NCI-H526 (cell line): ENCODE data around the gene LRRC4C.
"Not testable (repeated sequence)": the region's sequence is repeated elsewhere in the genome, so short reads cannot be mapped to it uniquely, and the experiment has no call there.

Experiments
- DNase-seq, 2 experiments: peaks; one replicate each; lab custom pipeline; 2025; lab: John Stamatoyannopoulos, UW

LRRC4C gene

GRCh38 chr11:40688369-40688768 is 771.1 kb downstream of the LRRC4C start:
- no peak for DNase-seq

DNA sequence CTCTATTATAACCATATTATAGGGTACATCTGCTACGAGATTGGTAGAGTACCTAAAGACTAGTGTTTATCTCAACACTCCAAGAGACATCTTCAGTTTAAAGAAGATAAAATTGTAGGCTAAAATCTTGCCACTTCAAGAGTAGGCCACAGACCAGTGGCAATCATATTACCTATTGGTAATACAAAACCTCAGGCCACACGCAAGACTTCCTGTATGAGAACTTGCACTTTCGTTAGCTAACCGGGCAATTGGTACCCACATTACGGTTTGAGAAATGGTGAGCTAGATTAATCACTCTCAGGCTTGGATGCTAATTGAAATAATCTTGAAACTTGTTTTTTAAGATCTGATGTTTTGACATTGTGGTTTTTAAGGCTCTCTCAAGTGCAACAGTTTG is 772.7 kb downstream of the LRRC4C start:
- no peak for DNase-seq

DNA sequence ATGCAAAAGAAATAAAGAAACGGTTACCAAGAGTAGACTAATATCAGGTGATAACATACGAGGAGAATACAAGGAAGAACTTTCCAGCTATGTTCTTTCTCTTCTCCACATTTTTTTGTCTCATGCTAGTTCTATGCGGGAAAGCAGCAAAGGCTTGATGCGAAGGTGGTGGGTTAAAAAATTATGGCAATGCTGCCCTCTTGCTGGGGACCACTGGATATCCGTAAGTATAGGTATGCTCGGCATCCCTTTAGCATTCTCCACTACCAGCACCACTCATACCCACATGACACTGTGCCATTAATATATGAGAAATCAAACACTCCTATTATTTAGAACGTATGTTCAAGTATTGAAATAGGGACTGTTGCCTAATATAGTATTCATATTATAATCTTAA is 776.4 kb downstream of the LRRC4C start:
- peak in 1 of 2 experiments; percentile 10 for DNase-seq

DNA sequence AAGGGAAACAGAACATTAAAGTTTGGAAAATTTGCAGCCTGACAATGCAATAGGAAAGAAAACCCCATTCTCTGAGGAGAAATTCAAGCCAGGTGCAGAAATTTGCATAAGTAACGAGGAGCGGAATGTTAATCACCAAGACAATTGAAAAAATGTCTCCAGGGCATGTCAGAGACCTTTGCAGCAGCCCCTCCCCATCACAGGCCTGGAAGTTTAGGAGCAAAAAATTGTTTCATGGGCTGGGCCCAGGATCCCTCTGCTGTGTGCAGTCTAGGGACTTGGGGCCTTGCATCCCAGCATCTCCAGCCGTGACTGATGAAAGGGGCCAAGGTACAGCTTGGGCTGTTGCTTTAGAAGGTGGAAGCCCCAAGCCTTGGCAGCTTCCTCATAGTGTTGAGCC is 780.2 kb downstream of the LRRC4C start:
- DNase-seq, result no peak

- DNase-seq, result no peak
These were observed 812.2 kb downstream of the LRRC4C start for GRCh38 chr11:40647295-40647694.

- DNase-seq, result no peak
These were observed 817.2 kb downstream of the LRRC4C start for GRCh38 chr11:40642284-40642683.

DNA sequence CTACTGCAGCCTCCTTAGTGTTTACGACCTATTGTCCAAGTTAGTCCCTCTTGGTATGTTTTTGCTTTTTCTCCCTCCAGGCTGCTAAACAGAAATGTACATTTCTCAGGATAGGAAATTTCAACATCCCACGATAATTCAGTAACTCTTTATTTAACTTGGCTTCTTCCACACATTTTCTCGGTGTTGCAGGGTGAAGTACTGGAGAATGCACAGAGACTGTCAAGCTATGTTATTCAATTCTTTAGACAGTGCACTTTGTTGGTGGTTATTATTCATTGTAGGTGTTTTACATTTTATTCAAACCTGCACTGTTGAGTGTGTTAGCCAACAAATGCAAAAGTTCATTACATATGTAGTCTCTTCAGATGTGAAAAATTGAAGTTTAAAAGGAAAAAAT is 839.8 kb downstream of the LRRC4C start:
- no peak for DNase-seq

GRCh38 chr11:40606800-40607199 is 852.7 kb downstream of the LRRC4C start:
- DNase-seq, result no peak

DNA sequence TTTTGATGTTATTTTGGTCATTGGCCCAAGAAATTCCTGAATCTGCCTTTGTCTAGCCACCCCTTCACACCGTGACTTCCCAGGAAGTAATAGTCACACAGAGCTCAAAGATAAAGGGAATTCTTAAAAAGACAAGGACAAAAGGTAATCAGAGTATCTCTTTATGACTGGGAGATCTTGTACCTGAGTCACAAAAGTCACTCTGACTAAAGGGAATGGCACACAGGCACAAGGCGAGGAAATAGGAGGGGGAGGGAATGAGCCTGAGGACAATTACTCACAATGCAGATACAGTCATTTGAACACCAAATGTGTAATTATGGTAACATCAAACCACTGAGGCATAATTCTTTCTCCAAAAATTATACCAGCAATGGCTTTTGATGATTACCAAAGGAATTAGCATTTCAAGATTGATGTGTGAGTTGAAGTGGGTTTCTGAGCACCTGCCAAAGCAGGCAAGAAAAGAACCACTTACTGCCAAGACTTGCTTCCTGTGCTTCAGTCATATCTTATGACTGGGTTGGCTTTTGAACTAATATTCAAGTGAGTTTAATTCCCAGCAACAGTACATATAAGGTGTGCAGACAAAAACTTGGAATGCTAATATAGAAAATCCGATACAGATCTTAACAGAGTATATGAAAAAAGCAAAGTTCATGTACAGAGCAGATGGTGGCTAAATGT is 856.4 kb downstream of the LRRC4C start:
- no peak for DNase-seq

DNA sequence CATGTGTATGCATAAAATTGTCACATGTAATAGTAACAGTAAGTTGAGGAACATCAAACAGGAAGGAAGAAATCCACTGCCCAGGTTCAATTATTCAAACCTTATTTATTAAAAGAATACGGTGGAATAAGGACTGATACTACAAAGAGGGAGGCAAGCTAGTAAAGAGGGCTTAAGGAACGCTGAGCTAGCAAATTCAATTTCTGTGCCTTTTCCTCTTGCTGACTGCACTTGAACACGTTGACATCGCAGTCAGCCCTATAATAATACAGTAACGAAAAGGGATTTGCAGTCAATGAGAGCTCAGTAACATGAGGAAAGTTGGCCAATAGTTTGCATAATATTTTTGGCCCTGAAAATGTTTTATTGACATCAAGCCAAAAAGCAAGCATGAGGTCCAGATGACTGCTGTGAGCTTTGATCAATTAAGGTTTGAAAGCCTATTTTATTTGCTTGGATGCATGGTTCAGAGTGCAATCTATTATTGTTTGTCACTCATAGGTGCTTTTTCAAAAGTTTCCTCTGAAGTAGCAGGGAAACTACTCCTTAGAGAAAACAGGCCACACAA is 861.8 kb downstream of the LRRC4C start:
- no peak for DNase-seq

GRCh38 chr11:40573254-40573891 is 886.1 kb downstream of the LRRC4C start:
- no peak for DNase-seq

- DNase-seq, result no peak
These were observed 889.4 kb downstream of the LRRC4C start for GRCh38 chr11:40569947-40570531.

GRCh38 chr11:40567392-40567791 is 892.1 kb downstream of the LRRC4C start:
- DNase-seq, result no peak

DNA sequence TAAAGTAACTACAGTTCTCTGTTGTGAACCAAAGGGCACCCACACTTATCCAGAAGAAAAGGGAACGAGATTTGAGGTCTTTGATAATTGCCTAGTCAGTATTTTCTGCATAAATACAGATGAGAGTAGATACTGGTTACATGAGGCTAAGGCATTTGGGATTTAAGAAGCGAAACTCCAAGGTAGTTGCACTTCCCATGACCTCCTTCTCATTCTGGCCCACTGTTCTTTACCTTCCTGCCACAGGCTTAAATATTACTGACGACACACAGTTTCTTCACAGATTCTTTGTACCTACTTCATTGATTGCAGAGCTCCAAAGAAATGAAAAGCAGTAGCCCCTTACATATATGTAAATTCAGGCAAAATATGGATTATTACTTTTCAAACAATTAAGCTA is 915.3 kb downstream of the LRRC4C start:
- no peak for DNase-seq

DNA sequence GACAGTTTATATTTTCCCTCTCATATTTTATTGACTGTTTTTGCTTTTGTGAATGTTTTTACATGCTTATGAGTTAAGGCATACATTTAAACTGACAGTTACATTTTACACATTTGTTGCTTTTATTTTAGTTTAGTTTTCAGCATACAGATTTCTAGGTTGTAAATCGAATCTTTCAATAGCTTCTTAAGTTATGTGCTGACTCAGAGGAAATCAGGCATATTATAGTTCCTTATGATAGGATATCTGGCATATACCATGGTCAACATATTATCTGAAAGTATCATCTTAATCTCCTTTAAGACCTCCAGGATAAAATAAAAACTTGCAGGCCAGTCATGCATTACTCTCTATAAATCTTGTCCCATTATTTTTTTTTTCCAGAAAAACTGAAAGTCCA is 916.6 kb downstream of the LRRC4C start:
- DNase-seq, result no peak

DNA sequence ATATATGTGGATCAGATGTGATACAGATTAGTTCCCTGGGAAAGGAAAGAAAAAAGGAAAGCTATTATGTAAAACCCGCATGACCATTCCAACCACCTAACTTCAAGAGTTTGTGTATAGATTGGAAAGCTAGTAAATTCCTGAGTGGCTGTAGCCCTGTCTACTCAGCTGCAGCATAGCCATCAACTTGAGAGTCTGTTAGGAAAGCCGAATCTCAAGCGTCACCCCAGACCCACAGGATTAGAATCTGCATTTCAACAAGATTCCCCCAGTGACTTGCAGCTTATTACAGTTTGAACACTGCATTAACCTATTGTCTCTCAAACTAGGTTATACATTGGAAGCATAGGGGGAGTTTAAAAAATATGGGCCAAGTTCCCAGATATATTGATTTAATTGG is 921.7 kb downstream of the LRRC4C start:
- no peak for DNase-seq

- DNase-seq, result not testable (repeated sequence)
These were observed 937.4 kb downstream of the LRRC4C start for GRCh38 chr11:40522080-40522479.

DNA sequence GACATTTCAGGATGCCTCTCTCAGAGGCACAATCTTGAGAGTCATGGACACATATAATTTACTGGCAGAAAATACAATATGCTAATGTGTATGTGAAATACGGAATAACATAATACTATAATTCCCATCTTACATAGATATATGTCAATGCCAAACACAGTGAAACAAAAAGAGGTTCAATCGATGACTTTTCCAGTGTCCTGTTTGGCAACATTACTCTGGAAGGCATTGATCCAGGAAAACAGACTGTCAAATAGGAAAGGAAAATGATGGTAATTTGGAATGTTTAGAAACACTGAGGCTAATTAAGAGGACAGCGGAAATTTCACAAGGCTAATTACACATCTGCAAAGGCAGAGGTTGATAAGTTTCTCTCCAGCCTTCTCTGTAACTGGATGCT is 942.3 kb downstream of the LRRC4C start:
- no peak for DNase-seq

DNA sequence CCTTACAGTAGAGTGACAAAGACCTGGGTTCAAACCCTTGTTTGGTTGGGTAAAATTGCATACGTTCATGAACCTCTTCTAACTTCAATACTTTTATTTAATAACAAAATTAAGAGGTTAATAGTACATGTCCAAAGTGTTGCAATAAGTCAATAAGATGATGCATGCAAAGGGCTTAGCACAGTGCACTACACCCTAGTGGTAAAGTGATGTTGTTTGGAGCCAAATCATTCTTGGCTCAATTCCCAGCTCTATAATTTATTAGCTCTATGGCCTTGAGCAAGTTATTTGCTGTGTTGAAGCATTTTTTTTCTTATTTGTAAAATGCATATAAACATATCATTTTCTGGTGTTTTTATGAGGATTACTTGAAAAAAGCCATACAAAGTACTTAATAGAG is 945.3 kb downstream of the LRRC4C start:
- no peak for DNase-seq

- no peak for DNase-seq
These were observed 946.2 kb downstream of the LRRC4C start for GRCh38 chr11:40513281-40513680.

GRCh38 chr11:40508303-40508702 is 951.1 kb downstream of the LRRC4C start:
- DNase-seq, result no peak

- no peak for DNase-seq
These were observed 953.2 kb downstream of the LRRC4C start for GRCh38 chr11:40506226-40506625.

DNA sequence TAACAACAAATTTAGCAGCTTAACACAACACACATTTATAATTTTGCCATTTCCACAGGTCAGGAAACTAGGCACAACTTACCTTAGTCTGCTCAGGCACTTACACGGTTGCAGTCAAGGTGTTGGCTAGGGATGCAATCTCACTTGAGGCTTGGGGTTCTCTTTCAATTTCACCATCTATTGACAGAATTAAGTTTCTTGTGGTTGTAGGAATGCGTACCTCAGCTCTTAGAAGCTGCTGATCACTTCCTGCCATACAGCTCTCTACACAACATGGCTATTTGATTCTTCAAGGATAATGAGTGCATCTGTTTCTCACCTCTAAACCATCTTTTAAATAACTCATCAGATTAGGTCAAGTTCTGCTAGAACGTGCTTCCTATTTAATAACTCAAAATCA is 968.1 kb downstream of the LRRC4C start:
- DNase-seq, result no peak
